Stimulated activated CD4-positive, alpha-beta T cell treated with anti-CD3 and anti-CD28 coated beads, Interleukin-2, amount 100 ng/mL, for 24 hours (primary cell): Measurements from ENCODE around the gene MYO5C.
"Not testable (repeated sequence)": the region's sequence is repeated elsewhere in the genome, so short reads cannot be mapped to it uniquely, and the experiment has no call there.

ENCODE experiments used
- DNase-seq, 2 donors: peaks; one replicate each; pipeline ENCODE4 v3.0.0-alpha.2; 2020

The MYO5C gene

GRCh38 chr15:52241489-52241888, 54.1 kb downstream of the MYO5C start:
- no peak for DNase-seq

- DNase-seq: no peak
Measured at GRCh38 chr15:52240166-52240565, 55.4 kb downstream of the MYO5C start.

GRCh38 chr15:52238989-52239525, 56.5 kb downstream of the MYO5C start:
- not testable (repeated sequence) for DNase-seq

GRCh38 chr15:52238149-52238548, 57.5 kb downstream of the MYO5C start:
- no peak for DNase-seq

- no peak for DNase-seq
Measured at GRCh38 chr15:52236013-52236412, 59.6 kb downstream of the MYO5C start.

- peak; percentile 35 to 37 for DNase-seq
Measured at GRCh38 chr15:52234596-52235541, 60.7 kb downstream of the MYO5C start.

GRCh38 chr15:52233405-52233804, 62.2 kb downstream of the MYO5C start:
- no peak for DNase-seq

GRCh38 chr15:52232327-52232726, 63.3 kb downstream of the MYO5C start:
- no peak for DNase-seq

- DNase-seq: no peak
Measured at GRCh38 chr15:52230073-52230472, 65.5 kb downstream of the MYO5C start.

GRCh38 chr15:52228921-52229320, 66.7 kb downstream of the MYO5C start:
- no peak for DNase-seq

- DNase-seq: peak; percentile 65 to 67
Measured at GRCh38 chr15:52227456-52227855, 68.1 kb downstream of the MYO5C start.

- no peak for DNase-seq
Measured at GRCh38 chr15:52225230-52225629, 70.4 kb downstream of the MYO5C start.

- no peak for DNase-seq
Measured at GRCh38 chr15:52224211-52224610, 71.4 kb downstream of the MYO5C start.

GRCh38 chr15:52221730-52222129, 73.9 kb downstream of the MYO5C start:
- DNase-seq: no peak

- no peak for DNase-seq
Measured at GRCh38 chr15:52220937-52221660, 74.5 kb downstream of the MYO5C start.

- DNase-seq: no peak
Measured at GRCh38 chr15:52220251-52220650, 75.4 kb downstream of the MYO5C start.

- no peak for DNase-seq
Measured at GRCh38 chr15:52218816-52219215, 76.8 kb downstream of the MYO5C start.

GRCh38 chr15:52218371-52218770, 77.2 kb downstream of the MYO5C start:
- no peak for DNase-seq

GRCh38 chr15:52217186-52217585, 78.4 kb downstream of the MYO5C start:
- peak in 1 of 2 donors; percentile 28 for DNase-seq

- DNase-seq: no peak
Measured at GRCh38 chr15:52214553-52214952, 81.1 kb downstream of the MYO5C start.

- DNase-seq: no peak
Measured at GRCh38 chr15:52213206-52213605, 82.4 kb downstream of the MYO5C start.

- peak; percentile 76 to 82 for DNase-seq
Measured at GRCh38 chr15:52208306-52208946, 87.2 kb downstream of the MYO5C start.

- no peak for DNase-seq
Measured at GRCh38 chr15:52207191-52207590, 88.4 kb downstream of the MYO5C start.
